ENCODE data around the gene CDH13.

CDH13 gene

GRCh38 chr16:82643136-82643535 is 16.4 kb downstream of the CDH13 start:
- H3K27me3 ChIP-seq (ENCODE audit: control insufficient read depth, insufficient read depth, low read length), result no peaks in the 10 kb centered on the region
- H3K4me3 ChIP-seq (ENCODE audit: low read length), result no peak overlapping the region
- H3K36me3 ChIP-seq (ENCODE audit: control insufficient read depth, insufficient read depth, low read length), result no peaks in the 10 kb centered on the region
- no peak overlapping the region for H3K9ac ChIP-seq (ENCODE audit: low read length)
- H3K4me1 ChIP-seq (ENCODE audit: control insufficient read depth, insufficient read depth, low read length), result peaks cover 4% of the 10 kb centered on the region
- H3K9me3 ChIP-seq (ENCODE audit: control insufficient read depth, low read length), result no peaks in the 10 kb centered on the region

- H3K9me3 ChIP-seq (ENCODE audit: control insufficient read depth, low read length), result no peaks in the 10 kb centered on the region
- H3K36me3 ChIP-seq (ENCODE audit: control insufficient read depth, insufficient read depth, low read length), result no peaks in the 10 kb centered on the region
- peaks cover 4% of the 10 kb centered on the region for H3K4me1 ChIP-seq (ENCODE audit: control insufficient read depth, insufficient read depth, low read length)
- no peak overlapping the region for H3K9ac ChIP-seq (ENCODE audit: low read length)
- H3K4me3 ChIP-seq (ENCODE audit: low read length), result no peak overlapping the region
- no peaks in the 10 kb centered on the region for H3K27me3 ChIP-seq (ENCODE audit: control insufficient read depth, insufficient read depth, low read length)
These were observed 17.3 kb downstream of the CDH13 start for GRCh38 chr16:82643936-82644630.

- Histone ChIP-seq H3K9ac (ENCODE audit: low read length) (no peak overlapping the region), H3K9me3 (ENCODE audit: control insufficient read depth, low read length) (no peaks in the 10 kb centered on the region), H3K4me1 (ENCODE audit: control insufficient read depth, insufficient read depth, low read length) (no peaks in the 10 kb centered on the region), H3K36me3 (ENCODE audit: control insufficient read depth, insufficient read depth, low read length) (no peaks in the 10 kb centered on the region), H3K27me3 (ENCODE audit: control insufficient read depth, insufficient read depth, low read length) (no peaks in the 10 kb centered on the region), H3K4me3 (ENCODE audit: low read length) (no peak overlapping the region)
These were observed 19.7 kb downstream of the CDH13 start for GRCh38 chr16:82646504-82646903.

GRCh38 chr16:82649766-82650165 is 23.0 kb downstream of the CDH13 start:
- Histone ChIP-seq H3K36me3 (ENCODE audit: control insufficient read depth, insufficient read depth, low read length) (no peaks in the 10 kb centered on the region), H3K4me1 (ENCODE audit: control insufficient read depth, insufficient read depth, low read length) (peaks cover 10% of the 10 kb centered on the region), H3K9me3 (ENCODE audit: control insufficient read depth, low read length) (no peaks in the 10 kb centered on the region), H3K4me3 (ENCODE audit: low read length) (no peak overlapping the region), H3K9ac (ENCODE audit: low read length) (no peak overlapping the region), H3K27me3 (ENCODE audit: control insufficient read depth, insufficient read depth, low read length) (no peaks in the 10 kb centered on the region)

GRCh38 chr16:82650804-82651203 is 24.0 kb downstream of the CDH13 start:
- Histone ChIP-seq H3K9me3 (ENCODE audit: control insufficient read depth, low read length) (no peaks in the 10 kb centered on the region), H3K36me3 (ENCODE audit: control insufficient read depth, insufficient read depth, low read length) (no peaks in the 10 kb centered on the region), H3K27me3 (ENCODE audit: control insufficient read depth, insufficient read depth, low read length) (no peaks in the 10 kb centered on the region), H3K4me1 (ENCODE audit: control insufficient read depth, insufficient read depth, low read length) (peaks cover 10% of the 10 kb centered on the region), H3K4me3 (ENCODE audit: low read length) (no peak overlapping the region), H3K9ac (ENCODE audit: low read length) (no peak overlapping the region)

- Histone ChIP-seq H3K4me3 (ENCODE audit: low read length) (no peak overlapping the region), H3K4me1 (ENCODE audit: control insufficient read depth, insufficient read depth, low read length) (peaks cover 10% of the 10 kb centered on the region), H3K9ac (ENCODE audit: low read length) (no peak overlapping the region), H3K27me3 (ENCODE audit: control insufficient read depth, insufficient read depth, low read length) (no peaks in the 10 kb centered on the region), H3K9me3 (ENCODE audit: control insufficient read depth, low read length) (no peaks in the 10 kb centered on the region), H3K36me3 (ENCODE audit: control insufficient read depth, insufficient read depth, low read length) (no peaks in the 10 kb centered on the region)
These were observed 25.3 kb downstream of the CDH13 start for GRCh38 chr16:82651921-82652601.

- Histone ChIP-seq H3K4me3 (ENCODE audit: low read length) (no peak overlapping the region), H3K27me3 (ENCODE audit: control insufficient read depth, insufficient read depth, low read length) (no peaks in the 10 kb centered on the region), H3K9ac (ENCODE audit: low read length) (no peak overlapping the region), H3K9me3 (ENCODE audit: control insufficient read depth, low read length) (no peaks in the 10 kb centered on the region), H3K4me1 (ENCODE audit: control insufficient read depth, insufficient read depth, low read length) (peaks cover 10% of the 10 kb centered on the region), H3K36me3 (ENCODE audit: control insufficient read depth, insufficient read depth, low read length) (no peaks in the 10 kb centered on the region)
These were observed 26.1 kb downstream of the CDH13 start for GRCh38 chr16:82652826-82653225.

GRCh38 chr16:82653550-82654511 is 27.1 kb downstream of the CDH13 start:
- Histone ChIP-seq H3K9me3 (ENCODE audit: control insufficient read depth, low read length) (no peaks in the 10 kb centered on the region), H3K4me1 (ENCODE audit: control insufficient read depth, insufficient read depth, low read length) (peaks cover 10% of the 10 kb centered on the region), H3K9ac (ENCODE audit: low read length) (no peak overlapping the region), H3K4me3 (ENCODE audit: low read length) (no peak overlapping the region), H3K27me3 (ENCODE audit: control insufficient read depth, insufficient read depth, low read length) (no peaks in the 10 kb centered on the region), H3K36me3 (ENCODE audit: control insufficient read depth, insufficient read depth, low read length) (no peaks in the 10 kb centered on the region)

GRCh38 chr16:82655072-82655714 is 28.4 kb downstream of the CDH13 start:
- no peaks in the 10 kb centered on the region for H3K9me3 ChIP-seq (ENCODE audit: control insufficient read depth, low read length)
- no peaks in the 10 kb centered on the region for H3K27me3 ChIP-seq (ENCODE audit: control insufficient read depth, insufficient read depth, low read length)
- peaks cover 10% of the 10 kb centered on the region for H3K4me1 ChIP-seq (ENCODE audit: control insufficient read depth, insufficient read depth, low read length)
- no peak overlapping the region for H3K4me3 ChIP-seq (ENCODE audit: low read length)
- H3K9ac ChIP-seq (ENCODE audit: low read length), result no peak overlapping the region
- no peaks in the 10 kb centered on the region for H3K36me3 ChIP-seq (ENCODE audit: control insufficient read depth, insufficient read depth, low read length)

- H3K4me1 ChIP-seq (ENCODE audit: control insufficient read depth, insufficient read depth, low read length), result peaks cover 10% of the 10 kb centered on the region
- no peaks in the 10 kb centered on the region for H3K36me3 ChIP-seq (ENCODE audit: control insufficient read depth, insufficient read depth, low read length)
- no peaks in the 10 kb centered on the region for H3K27me3 ChIP-seq (ENCODE audit: control insufficient read depth, insufficient read depth, low read length)
- H3K9ac ChIP-seq (ENCODE audit: low read length), result no peak overlapping the region
- H3K4me3 ChIP-seq (ENCODE audit: low read length), result no peak overlapping the region
- H3K9me3 ChIP-seq (ENCODE audit: control insufficient read depth, low read length), result no peaks in the 10 kb centered on the region
These were observed 29.1 kb downstream of the CDH13 start for GRCh38 chr16:82655720-82656490.

GRCh38 chr16:82657239-82657638 is 30.5 kb downstream of the CDH13 start:
- H3K4me3 ChIP-seq (ENCODE audit: low read length), result no peak overlapping the region
- H3K27me3 ChIP-seq (ENCODE audit: control insufficient read depth, insufficient read depth, low read length), result no peaks in the 10 kb centered on the region
- H3K36me3 ChIP-seq (ENCODE audit: control insufficient read depth, insufficient read depth, low read length), result no peaks in the 10 kb centered on the region
- peaks cover 10% of the 10 kb centered on the region for H3K4me1 ChIP-seq (ENCODE audit: control insufficient read depth, insufficient read depth, low read length)
- H3K9me3 ChIP-seq (ENCODE audit: control insufficient read depth, low read length), result no peaks in the 10 kb centered on the region
- no peak overlapping the region for H3K9ac ChIP-seq (ENCODE audit: low read length)

Measured in mucosa of stomach (tissue), 1 donor.